ENCODE measurements around the gene WNT9A. TPM values are rescaled to one million over a fixed set of nuclear protein-coding genes. Genes with fewer than 3 reads are reported as not detected.

Gene WNT9A
- total RNA-seq, 2 donors from 2014 or later, result 1.4 to 2.0 TPM

- Histone ChIP-seq H3K27ac (no peak overlapping the region), H3K4me3 (no peak overlapping the region), H3K27me3 (replicated peaks; ENCODE audit: insufficient read depth) (no peaks in the 10 kb centered on the region), H3K4me1 (replicated peaks) (peaks cover 7% of the 10 kb centered on the region), H3K36me3 (no peaks in the 10 kb centered on the region), H3K9me3 (no peaks in the 10 kb centered on the region)
- no peak for DNase-seq (ENCODE audit: low spot score)
- intact Hi-C loops (cut with DNase I), result loop anchor here (5.0 kb wide), 1 partner anchor 54 kb away; no protein-coding TSS in a partner anchor
- 84% methylated on average over 17 of the region's 17 CpGs for WGBS
- no peak for TF ChIP-seq POLR2A (IDR thresholded peaks at IDR 0.05)
- no peak for TF ChIP-seq POLR2AphosphoS5 (IDR thresholded peaks at IDR 0.05)
- TF ChIP-seq CTCF (IDR thresholded peaks at IDR 0.05), result no peak
Measured at GRCh38 chr1:227940791-227941241, 6.9 kb downstream of the WNT9A start.

- 71% methylated on average over 20 of the region's 20 CpGs for WGBS
- H3K27me3 ChIP-seq (replicated peaks; ENCODE audit: insufficient read depth), result no peaks in the 10 kb centered on the region
- TF ChIP-seq POLR2A (IDR thresholded peaks at IDR 0.05), result no peak
- TF ChIP-seq CTCF (IDR thresholded peaks at IDR 0.05), result no peak
- TF ChIP-seq POLR2AphosphoS5 (IDR thresholded peaks at IDR 0.05), result no peak
- H3K4me3 ChIP-seq, result no peak overlapping the region
- no peaks in the 10 kb centered on the region for H3K9me3 ChIP-seq
- DNase-seq (ENCODE audit: low spot score), result no peak
- no peaks in the 10 kb centered on the region for H3K36me3 ChIP-seq
- H3K27ac ChIP-seq, result no peak overlapping the region
- intact Hi-C loops (cut with DNase I), result loop anchor here (5.0 kb wide), 1 partner anchor 53 kb away; no protein-coding TSS in a partner anchor
- H3K4me1 ChIP-seq (replicated peaks), result no peaks in the 10 kb centered on the region
Measured at GRCh38 chr1:227939791-227940771, 7.7 kb downstream of the WNT9A start.

GRCh38 chr1:227938911-227939790 lies 8.6 kb downstream of the WNT9A start:
- no peak overlapping the region for H3K27ac ChIP-seq
- no peak overlapping the region for H3K4me3 ChIP-seq
- no peaks in the 10 kb centered on the region for H3K36me3 ChIP-seq
- 86% methylated on average over 25 of the region's 27 CpGs for WGBS
- no peaks in the 10 kb centered on the region for H3K9me3 ChIP-seq
- TF ChIP-seq CTCF (IDR thresholded peaks at IDR 0.05) (no peak), POLR2AphosphoS5 (IDR thresholded peaks at IDR 0.05) (no peak), POLR2A (IDR thresholded peaks at IDR 0.05) (no peak)
- no peak for DNase-seq (ENCODE audit: low spot score)
- no peaks in the 10 kb centered on the region for H3K27me3 ChIP-seq (replicated peaks; ENCODE audit: insufficient read depth)
- intact Hi-C loops (cut with DNase I), result no loop called here
- no peaks in the 10 kb centered on the region for H3K4me1 ChIP-seq (replicated peaks)

GRCh38 chr1:227938276-227938675 lies 9.5 kb downstream of the WNT9A start:
- no peak for DNase-seq (ENCODE audit: low spot score)
- no peak for TF ChIP-seq POLR2A (IDR thresholded peaks at IDR 0.05)
- no peak for TF ChIP-seq POLR2AphosphoS5 (IDR thresholded peaks at IDR 0.05)
- TF ChIP-seq CTCF (IDR thresholded peaks at IDR 0.05), result no peak
- 92% methylated on average over 10 of the region's 10 CpGs for WGBS
- H3K27me3 ChIP-seq (replicated peaks; ENCODE audit: insufficient read depth), result no peaks in the 10 kb centered on the region
- H3K9me3 ChIP-seq, result no peaks in the 10 kb centered on the region
- intact Hi-C loops (cut with DNase I), result no loop called here
- H3K4me3 ChIP-seq, result no peak overlapping the region
- no peak overlapping the region for H3K27ac ChIP-seq
- no peaks in the 10 kb centered on the region for H3K36me3 ChIP-seq
- H3K4me1 ChIP-seq (replicated peaks), result no peaks in the 10 kb centered on the region
